Measurements from ENCODE around the gene RAB1A.
"Not testable (repeated sequence)": the region's sequence is repeated elsewhere in the genome, so short reads cannot be mapped to it uniquely, and the experiment has no call there.

The RAB1A gene

GRCh38 chr2:65134158-65134557 is 4.3 kb upstream of the RAB1A start:
- no peak for DNase-seq

GRCh38 chr2:65133626-65134025 is 3.7 kb upstream of the RAB1A start:
- no peak for DNase-seq

- DNase-seq, result not testable (repeated sequence)
Measured at GRCh38 chr2:65132930-65133329, 3.0 kb upstream of the RAB1A start.

- DNase-seq, result no peak
Measured at GRCh38 chr2:65130664-65131175, 814 bp upstream of the RAB1A start.

- DNase-seq, result peak; percentile 23
Measured at GRCh38 chr2:65129286-65129825, 550 bp downstream of the RAB1A start.

GRCh38 chr2:65128297-65129190 is 1.4 kb downstream of the RAB1A start:
- no peak for DNase-seq

- DNase-seq, result not testable (repeated sequence)
Measured at GRCh38 chr2:65125457-65125856, 4.4 kb downstream of the RAB1A start.

- no peak for DNase-seq
Measured at GRCh38 chr2:65122313-65122712, 7.6 kb downstream of the RAB1A start.

GRCh38 chr2:65120990-65121693 is 8.8 kb downstream of the RAB1A start:
- no peak for DNase-seq

GRCh38 chr2:65116645-65117044 is 13.3 kb downstream of the RAB1A start:
- no peak for DNase-seq

GRCh38 chr2:65114921-65115320 is 15.0 kb downstream of the RAB1A start:
- DNase-seq, result no peak

- DNase-seq, result no peak
Measured at GRCh38 chr2:65113816-65114215, 16.1 kb downstream of the RAB1A start.

GRCh38 chr2:65113229-65113628 is 16.7 kb downstream of the RAB1A start:
- DNase-seq, result no peak

- no peak for DNase-seq
Measured at GRCh38 chr2:65112633-65113032, 17.3 kb downstream of the RAB1A start.

- no peak for DNase-seq
Measured at GRCh38 chr2:65108780-65109179, 21.1 kb downstream of the RAB1A start.

GRCh38 chr2:65107530-65107929 is 22.4 kb downstream of the RAB1A start:
- DNase-seq, result no peak

GRCh38 chr2:65103013-65103715 is 26.7 kb downstream of the RAB1A start:
- no peak for DNase-seq

GRCh38 chr2:65101071-65101470 is 28.8 kb downstream of the RAB1A start:
- no peak for DNase-seq

GRCh38 chr2:65098741-65099140 is 31.2 kb downstream of the RAB1A start:
- DNase-seq, result no peak

GRCh38 chr2:65097844-65098243 is 32.1 kb downstream of the RAB1A start:
- DNase-seq, result no peak

GRCh38 chr2:65096948-65097347 is 33.0 kb downstream of the RAB1A start:
- no peak for DNase-seq

GRCh38 chr2:65093211-65093610 is 36.7 kb downstream of the RAB1A start:
- no peak for DNase-seq

- no peak for DNase-seq
Measured at GRCh38 chr2:65092791-65093190, 37.1 kb downstream of the RAB1A start.

All from NCI-H146 (cell line).